HPDE6-E6E7 (cell line): ENCODE measurements around the gene MTUS2.

Experiments
- DNase-seq: peaks from one replicate; pipeline ENCODE4 v3.0.0; 2011; ENCODE audit warnings: missing footprints; ENCODE audit errors: extremely low spot score

The MTUS2 gene

GRCh38 chr13:29396446-29396845 is 576.3 kb downstream of the MTUS2 start:
- no peak for DNase-seq

- no peak for DNase-seq
These were observed 577.1 kb downstream of the MTUS2 start for GRCh38 chr13:29397265-29397664.

GRCh38 chr13:29402166-29402636 is 582.1 kb downstream of the MTUS2 start:
- no peak for DNase-seq

GRCh38 chr13:29405401-29405800 is 585.3 kb downstream of the MTUS2 start:
- no peak for DNase-seq

GRCh38 chr13:29411481-29411880 is 591.3 kb downstream of the MTUS2 start:
- DNase-seq = no peak

GRCh38 chr13:29418026-29418425 is 597.9 kb downstream of the MTUS2 start:
- no peak for DNase-seq

GRCh38 chr13:29421118-29421517 is 601.0 kb downstream of the MTUS2 start:
- no peak for DNase-seq

GRCh38 chr13:29422015-29422414 is 601.9 kb downstream of the MTUS2 start:
- no peak for DNase-seq

- no peak for DNase-seq
These were observed 602.9 kb downstream of the MTUS2 start for GRCh38 chr13:29423050-29423449.

GRCh38 chr13:29427937-29428309 is 607.8 kb downstream of the MTUS2 start:
- DNase-seq = no peak

GRCh38 chr13:29428310-29429181 is 608.4 kb downstream of the MTUS2 start:
- DNase-seq = peak; percentile 3

GRCh38 chr13:29429286-29429900 is 609.3 kb downstream of the MTUS2 start:
- DNase-seq = no peak

GRCh38 chr13:29434217-29434945 is 614.2 kb downstream of the MTUS2 start:
- no peak for DNase-seq

GRCh38 chr13:29435125-29435911 is 615.2 kb downstream of the MTUS2 start:
- peak; percentile 7 for DNase-seq

- peak; percentile 4 for DNase-seq
These were observed 616.2 kb downstream of the MTUS2 start for GRCh38 chr13:29436291-29436690.

GRCh38 chr13:29436721-29437280 is 616.7 kb downstream of the MTUS2 start:
- no peak for DNase-seq

- no peak for DNase-seq
These were observed 618.6 kb downstream of the MTUS2 start for GRCh38 chr13:29438769-29439168.

GRCh38 chr13:29439601-29440388 is 619.7 kb downstream of the MTUS2 start:
- no peak for DNase-seq

GRCh38 chr13:29441306-29441705 is 621.2 kb downstream of the MTUS2 start:
- DNase-seq = no peak

GRCh38 chr13:29446016-29446415 is 625.9 kb downstream of the MTUS2 start:
- DNase-seq = no peak

- DNase-seq = no peak
These were observed 628.0 kb downstream of the MTUS2 start for GRCh38 chr13:29448174-29448573.
